22Rv1 (cell line): ENCODE data around the gene SETD9.

ENCODE experiments used
- CTCF ChIP-seq: fragments of 450-650 bp; IDR thresholded peaks from 2 replicates; pipeline ENCODE4 v1.5.1; 2017; ENCODE audit warnings: mild to moderate bottlenecking
- ZFX ChIP-seq: fragments of 450-650 bp; IDR thresholded peaks from 2 replicates; pipeline ENCODE4 v1.6.1; 2017; ENCODE audit warnings: antibody characterized with exemption, borderline replicate concordance

DNA sequence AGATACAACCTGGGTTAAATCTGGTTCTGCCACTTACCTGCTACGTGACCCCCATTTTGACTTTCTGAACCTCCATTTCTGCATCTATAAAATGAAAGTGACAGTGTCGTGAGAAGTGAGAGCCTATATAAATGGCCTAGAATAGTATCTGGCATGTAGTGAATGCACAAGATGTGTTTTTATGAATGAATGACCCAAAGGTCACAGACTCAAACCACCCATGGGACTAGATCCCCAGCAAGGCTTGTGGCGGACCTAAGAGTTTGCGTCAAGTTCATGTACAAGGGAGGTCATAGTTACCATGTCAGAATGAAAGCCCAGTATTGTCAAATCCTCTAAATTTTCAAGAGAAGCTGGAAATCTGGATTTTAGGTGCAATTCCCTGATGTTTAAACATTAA is 11.2 kb upstream of the SETD9 start:
- TF ChIP-seq CTCF (no peak), ZFX (no peak)
